NOMO-1 (cell line): Measurements from ENCODE around the gene RAF1.
"Not testable (repeated sequence)": the region's sequence is repeated elsewhere in the genome, so short reads cannot be mapped to it uniquely, and the experiment has no call there.

ENCODE experiments used
- DNase-seq, 2 experiments: peaks; one replicate each; lab custom pipeline; 2025; ENCODE audit not compliant: unreplicated experiment in 2 of 2; lab: John Stamatoyannopoulos, UW

Gene RAF1

DNA sequence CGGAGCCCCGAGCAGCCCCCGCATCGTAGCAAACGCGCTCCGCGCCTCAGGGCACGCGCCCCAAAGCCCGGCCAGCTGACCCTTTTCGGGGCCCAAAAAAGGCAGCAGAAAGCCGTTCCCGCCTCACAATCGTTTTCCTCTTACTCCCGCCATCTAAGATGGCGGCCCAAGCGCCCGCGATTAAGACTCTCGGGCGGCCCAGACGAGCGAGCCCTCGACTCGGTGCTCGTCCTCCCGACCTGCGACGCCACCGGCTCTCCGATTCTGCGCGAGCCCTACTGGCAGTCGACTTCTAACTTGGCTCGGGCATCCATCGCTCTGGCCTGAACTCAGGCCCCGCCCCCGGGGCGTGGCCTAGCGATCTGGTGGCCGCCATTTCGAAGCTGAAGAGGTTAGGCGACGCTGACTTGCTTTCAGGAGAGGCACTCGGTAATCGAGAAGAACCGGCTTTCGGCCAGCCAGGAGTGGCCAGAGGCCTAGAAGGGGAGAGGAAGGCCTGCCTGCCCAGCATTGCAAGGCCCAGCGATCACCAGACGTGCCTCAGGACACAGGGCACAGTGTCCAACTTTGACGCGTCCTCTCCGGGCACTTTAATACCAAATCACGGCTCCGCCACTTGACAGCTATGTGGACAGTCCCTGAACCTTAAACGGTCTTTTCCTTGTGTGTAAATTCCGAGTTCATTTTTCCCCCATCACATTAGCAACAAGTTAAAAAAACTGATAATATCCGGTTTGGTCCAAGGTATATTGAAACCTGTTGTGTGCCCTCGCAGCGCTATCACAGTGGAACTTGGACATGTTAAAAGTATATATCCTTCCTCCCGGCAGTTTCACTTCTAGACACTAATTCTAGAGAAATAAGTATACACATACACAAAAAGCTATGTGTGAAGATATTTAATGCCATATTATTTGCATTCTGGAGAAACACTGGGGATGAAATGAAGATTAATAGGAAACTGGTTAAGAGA lies at the start of gene RAF1:
Gene RAF1 (minus strand): TSS at position 182 of the 973 bp plus-strand sequence. CDS start 45,396 bp downstream, outside the sequence.
- DNase-seq: peak; percentile 98 to 99

GRCh38 chr3:12710062-12710461 lies 46.1 kb upstream of the RAF1 start:
- no peak for DNase-seq

DNA sequence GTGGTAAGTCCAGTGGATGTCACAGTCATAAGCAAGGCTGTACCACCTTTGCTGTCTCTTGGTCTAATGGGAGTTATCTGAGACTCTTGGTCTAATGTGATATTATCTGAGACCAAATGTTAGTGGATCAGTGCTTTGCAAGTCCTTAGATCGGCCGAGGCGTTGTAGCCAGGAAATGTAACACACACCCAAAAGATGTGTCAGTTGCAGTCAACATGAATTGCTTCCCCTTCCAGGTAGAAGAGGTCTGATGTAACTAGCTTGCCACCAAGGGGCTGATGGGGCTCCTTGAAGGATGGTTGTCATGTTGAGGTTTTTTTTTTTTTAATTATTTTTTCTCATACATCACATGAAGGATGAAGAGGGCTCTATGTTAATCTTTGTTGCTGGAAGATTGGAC lies 45.4 kb upstream of the RAF1 start:
- DNase-seq: peak; percentile 19 to 57

GRCh38 chr3:12708584-12709192 lies 44.8 kb upstream of the RAF1 start:
- DNase-seq: no peak

DNA sequence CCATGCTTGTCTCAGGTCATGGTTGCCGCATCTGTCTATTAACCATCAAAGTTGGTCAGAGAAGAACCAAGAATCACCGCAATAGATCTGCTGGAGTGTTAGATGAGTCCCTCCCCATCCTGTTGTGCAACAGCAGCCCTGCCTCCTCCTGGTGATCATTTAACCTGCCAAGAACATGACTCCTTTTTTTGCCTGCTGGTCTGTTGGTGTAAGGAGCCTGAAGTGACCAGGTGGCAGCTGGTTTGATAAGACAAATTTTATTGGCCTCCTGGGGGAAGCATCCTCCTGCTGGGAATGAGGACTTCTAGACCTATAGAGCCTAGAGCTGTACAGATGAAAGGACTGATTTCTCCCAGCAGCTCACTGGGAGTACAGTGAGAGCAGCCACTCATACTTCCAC lies 43.5 kb upstream of the RAF1 start:
- peak; percentile 53 to 64 for DNase-seq

DNA sequence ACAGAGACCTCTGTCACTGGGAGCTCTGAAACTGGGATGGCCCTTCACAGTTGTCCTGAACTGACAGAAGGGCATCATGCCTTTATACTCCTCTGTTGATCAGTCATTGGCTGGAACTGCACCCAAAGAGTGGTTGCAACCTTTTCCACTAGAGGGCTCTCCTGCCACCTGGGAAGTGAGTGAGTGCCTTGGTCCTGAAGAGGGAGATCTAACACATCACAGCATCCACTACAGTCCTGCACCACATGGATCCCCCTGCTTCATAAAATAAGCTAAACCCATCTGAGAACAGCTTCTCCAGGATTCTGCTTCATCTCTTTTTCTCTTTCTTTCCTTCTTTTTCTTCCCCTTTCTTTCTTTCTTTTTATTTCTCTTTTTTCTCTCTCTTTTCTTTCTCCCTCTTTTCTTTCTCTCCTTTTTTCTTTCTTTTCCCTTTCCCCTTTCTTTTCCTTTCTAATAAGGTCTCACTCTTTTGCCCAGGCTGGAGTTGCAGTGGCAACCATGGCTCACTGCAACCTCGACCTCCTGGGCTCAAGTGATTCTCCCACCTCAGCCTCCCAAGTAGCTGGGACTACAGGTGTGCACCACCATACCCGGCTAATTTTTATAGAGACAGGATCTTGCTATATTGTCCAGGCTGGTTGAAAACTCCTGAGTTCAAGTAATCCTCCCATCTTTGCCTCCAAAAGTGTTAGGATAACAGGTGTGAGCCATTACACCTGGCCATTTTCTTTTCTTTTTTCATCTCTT lies 42.8 kb upstream of the RAF1 start:
- DNase-seq: peak; percentile 45 to 72

- no peak for DNase-seq
These were observed 42.1 kb upstream of the RAF1 start for GRCh38 chr3:12705981-12706380.

DNA sequence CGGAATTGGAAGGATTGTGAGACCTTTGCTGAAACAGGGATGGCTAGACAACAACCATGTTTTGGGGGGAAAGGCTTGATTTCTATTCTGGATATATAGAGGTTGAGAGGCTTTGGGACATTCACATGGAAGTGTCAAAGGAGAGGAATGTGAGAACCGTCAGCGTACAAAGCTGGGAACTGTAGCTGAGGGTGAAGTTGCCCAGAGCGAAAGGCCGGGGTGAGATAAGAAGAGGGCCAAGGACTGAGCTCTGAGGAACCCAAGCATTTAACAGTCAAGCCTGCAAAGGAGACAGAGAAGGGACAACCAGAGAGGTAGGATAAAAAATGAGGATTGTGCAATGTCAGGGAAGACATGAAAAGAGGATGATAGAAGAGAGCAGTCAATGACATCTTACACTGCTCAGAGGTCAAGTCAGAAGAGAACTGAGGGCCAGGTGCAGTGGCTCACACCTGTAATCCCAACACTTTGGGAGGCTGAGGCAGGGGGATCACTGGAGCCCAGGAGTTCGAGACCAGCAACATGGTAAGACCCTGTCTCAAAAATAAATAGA lies 41.5 kb upstream of the RAF1 start:
- DNase-seq: no peak

DNA sequence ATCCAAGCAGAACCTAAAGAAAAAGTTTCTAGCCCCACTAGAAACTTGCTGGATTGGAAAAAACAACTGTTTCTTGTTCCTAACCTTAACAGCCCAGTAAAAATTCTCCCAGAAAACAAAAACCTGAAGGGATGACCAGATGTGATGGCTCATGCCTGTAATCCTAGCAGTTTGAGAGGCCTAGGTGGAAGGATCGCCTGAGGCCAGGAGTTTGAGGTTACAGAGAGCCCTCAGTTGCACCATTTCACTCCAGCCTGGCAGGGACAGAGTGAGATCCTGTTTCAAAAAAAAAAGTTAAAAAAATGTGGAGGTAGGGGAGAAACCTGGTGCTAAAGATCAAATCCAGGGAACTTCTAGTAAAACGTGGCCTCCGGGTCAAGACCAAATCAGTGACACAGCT lies 38.6 kb upstream of the RAF1 start:
- no peak for DNase-seq

GRCh38 chr3:12701601-12702000 lies 37.7 kb upstream of the RAF1 start:
- DNase-seq: not testable (repeated sequence)

- no peak for DNase-seq
These were observed 36.9 kb upstream of the RAF1 start for GRCh38 chr3:12700800-12701199.

GRCh38 chr3:12695916-12696315 lies 32.0 kb upstream of the RAF1 start:
- DNase-seq: no peak

GRCh38 chr3:12695112-12695511 lies 31.2 kb upstream of the RAF1 start:
- no peak for DNase-seq

- no peak for DNase-seq
These were observed 28.5 kb upstream of the RAF1 start for GRCh38 chr3:12692444-12692843.

DNA sequence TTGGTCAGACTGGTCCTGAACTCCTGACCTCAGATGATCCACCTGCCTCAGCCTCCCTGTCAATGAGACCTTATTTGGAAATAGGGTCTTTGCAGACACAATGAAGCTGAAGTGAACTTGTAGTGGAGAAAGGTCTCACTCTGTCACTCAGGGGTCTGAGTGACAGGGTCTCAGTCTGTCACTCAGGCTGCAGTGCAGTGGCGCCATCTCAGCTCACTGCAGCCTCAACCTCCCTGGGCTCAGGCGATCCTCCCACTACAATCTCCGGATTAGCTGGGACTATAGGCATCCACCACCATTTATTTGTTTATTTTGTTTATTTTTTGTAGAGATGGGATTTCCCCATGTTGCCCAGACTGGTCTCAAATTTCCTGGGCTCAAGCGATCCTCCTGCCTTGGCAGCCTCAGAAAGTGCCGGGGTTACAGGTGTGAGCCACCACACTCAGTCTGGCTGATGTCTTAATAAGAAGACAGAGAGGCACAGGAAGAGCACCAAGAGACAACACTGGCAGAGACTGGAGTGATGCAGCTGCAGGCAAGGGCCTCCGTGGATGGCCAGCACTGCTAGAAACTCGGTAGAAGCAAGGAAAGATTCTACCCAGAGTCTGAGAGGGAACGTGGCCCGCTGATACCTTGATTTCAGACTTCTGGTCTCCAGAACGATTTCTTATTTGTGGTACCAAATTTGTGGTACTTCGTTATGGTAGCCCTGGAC lies 26.2 kb upstream of the RAF1 start:
- DNase-seq: no peak

DNA sequence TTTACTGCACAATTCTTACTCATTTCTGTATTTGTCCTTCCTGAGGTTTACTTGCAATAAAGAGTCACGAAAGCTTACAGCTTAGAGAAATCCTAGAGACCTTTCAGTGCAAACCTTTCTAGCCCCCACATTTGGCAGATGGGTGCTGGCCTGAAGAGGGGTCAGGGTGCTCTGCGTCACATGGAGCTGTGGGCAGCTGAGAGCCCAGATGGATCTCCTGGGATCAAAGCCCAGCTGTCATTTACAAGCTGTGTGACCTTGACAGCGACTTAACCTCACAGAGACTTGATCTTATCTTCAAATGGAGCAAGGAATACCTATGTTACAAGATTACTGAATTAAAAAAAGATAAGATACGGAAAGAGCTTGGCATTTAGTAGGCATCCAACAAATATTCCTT lies 24.0 kb upstream of the RAF1 start:
- DNase-seq: no peak

DNA sequence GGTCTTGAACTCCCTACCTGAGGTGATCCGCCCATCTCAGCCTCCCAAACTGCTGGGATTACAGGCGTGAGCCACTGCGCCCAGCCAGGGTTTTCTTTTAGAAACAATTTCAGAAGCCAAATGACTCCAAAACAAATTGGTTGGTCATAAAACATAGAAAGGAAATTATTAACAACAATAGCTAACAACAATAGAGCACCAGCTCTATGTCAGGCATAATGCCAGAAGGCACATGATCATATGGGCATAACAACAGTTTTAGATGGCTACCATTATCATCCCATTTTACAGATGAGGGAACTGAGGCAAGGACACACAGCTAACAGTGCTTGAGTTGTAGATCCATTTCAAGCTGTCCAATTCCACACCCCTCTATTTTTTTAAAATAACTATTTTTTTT lies 22.2 kb upstream of the RAF1 start:
- no peak for DNase-seq

- DNase-seq: peak; percentile 86 to 96
These were observed 18.1 kb upstream of the RAF1 start for GRCh38 chr3:12681943-12682390.

DNA sequence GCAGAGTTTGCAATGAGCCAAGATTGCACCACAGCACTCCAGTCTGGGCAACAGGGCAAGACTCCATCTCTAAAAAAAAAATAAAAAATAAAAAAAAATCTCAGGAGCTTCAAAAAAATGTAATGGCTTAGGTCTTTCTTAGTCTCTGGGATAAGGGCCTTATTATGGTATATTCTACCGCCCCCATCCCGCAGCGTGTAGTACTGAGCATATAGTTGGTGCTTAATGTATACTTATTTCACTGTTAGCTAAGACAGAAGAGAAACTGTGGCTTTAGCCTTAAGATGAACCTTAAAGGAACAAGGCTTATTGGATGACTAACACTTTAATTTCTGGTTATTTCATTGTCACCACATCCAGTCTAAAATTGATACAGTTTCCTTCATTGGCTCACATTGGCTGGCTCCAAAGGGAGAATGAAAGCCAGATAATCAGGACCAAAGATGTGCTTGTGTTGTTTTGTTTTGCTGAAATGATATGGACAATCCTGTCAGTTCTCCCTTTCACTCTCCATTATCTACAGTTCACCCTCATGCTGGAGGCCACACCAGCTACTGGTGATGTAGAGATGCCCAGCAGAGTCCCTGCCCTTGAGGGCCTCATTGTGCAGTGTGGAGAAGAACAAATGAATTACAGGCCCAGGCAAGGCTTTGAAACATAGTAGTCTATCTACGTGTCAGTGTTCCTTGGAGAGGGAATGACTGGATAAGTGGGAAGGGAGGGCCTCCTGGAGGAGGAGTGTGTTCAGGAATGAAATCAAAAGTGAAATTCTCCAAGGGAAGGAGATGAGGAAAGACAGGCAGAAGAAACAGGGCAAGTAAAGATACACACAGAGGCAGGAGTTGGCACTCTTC lies 17.4 kb upstream of the RAF1 start:
- peak in 1 of 2 experiments; percentile 22 for DNase-seq
